ENCODE results near the gene MDK. TPM values are rescaled to one million over a fixed set of nuclear protein-coding genes. Genes with fewer than 3 reads are reported as not detected.

MDK gene
- total and polyA plus RNA-seq, 8 donors = 5.5 to 151 (median 25.8) TPM

DNA sequence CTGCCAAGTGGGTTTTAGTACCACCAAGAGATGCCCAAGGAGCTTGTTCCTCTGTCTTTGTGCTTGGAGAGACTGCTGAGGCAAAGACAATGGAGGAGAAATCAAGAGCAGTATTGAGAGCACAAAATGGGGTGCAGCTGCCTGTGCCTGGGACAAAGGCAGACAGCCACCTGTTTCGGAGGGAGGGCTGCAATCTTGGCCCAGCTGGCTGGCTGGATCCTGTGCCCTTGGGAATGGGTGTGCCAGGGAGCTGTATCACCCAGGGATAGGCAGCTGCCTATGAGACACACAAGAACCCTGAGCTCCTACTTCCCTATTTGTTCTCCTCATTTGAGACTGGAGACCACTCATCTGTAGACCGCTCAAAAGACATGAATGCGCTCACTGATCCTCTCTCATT is 33.4 kb downstream of the MDK start:
- intact Hi-C loops (cut with DNase I; ENCODE audit: low total_unique reads) = no loop called here
- Histone ChIP-seq H3K9me3 (no peaks in the 10 kb centered on the region), H3K27me3 (no peaks in the 10 kb centered on the region), H3K4me3 (no peak overlapping the region), H3K27ac (no peak overlapping the region), H3K36me3 (peaks cover 30 to 82% (median 79%) of the 10 kb centered on the region in 4 donors), H3K4me1 (no peaks in the 10 kb centered on the region)
- WGBS, 5 donors = 54 to 64% (median 58%) methylated on average over 3 of the region's 3 CpGs
- no peak for DNase-seq
- TF ChIP-seq POLR2A (IDR thresholded peaks at IDR 0.05) = no peak
- TF ChIP-seq, protein P1, sequence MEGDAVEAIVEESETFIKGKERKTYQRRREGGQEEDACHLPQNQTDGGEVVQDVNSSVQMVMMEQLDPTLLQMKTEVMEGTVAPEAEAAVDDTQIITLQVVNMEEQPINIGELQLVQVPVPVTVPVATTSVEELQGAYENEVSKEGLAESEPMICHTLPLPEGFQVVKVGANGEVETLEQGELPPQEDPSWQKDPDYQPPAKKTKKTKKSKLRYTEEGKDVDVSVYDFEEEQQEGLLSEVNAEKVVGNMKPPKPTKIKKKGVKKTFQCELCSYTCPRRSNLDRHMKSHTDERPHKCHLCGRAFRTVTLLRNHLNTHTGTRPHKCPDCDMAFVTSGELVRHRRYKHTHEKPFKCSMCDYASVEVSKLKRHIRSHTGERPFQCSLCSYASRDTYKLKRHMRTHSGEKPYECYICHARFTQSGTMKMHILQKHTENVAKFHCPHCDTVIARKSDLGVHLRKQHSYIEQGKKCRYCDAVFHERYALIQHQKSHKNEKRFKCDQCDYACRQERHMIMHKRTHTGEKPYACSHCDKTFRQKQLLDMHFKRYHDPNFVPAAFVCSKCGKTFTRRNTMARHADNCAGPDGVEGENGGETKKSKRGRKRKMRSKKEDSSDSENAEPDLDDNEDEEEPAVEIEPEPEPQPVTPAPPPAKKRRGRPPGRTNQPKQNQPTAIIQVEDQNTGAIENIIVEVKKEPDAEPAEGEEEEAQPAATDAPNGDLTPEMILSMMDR (IDR thresholded peaks at IDR 0.05) = no peak
- no peak for TF ChIP-seq POLR2AphosphoS5 (IDR thresholded peaks at IDR 0.05)
- no peak for TF ChIP-seq EP300 (IDR thresholded peaks at IDR 0.05)

DNA sequence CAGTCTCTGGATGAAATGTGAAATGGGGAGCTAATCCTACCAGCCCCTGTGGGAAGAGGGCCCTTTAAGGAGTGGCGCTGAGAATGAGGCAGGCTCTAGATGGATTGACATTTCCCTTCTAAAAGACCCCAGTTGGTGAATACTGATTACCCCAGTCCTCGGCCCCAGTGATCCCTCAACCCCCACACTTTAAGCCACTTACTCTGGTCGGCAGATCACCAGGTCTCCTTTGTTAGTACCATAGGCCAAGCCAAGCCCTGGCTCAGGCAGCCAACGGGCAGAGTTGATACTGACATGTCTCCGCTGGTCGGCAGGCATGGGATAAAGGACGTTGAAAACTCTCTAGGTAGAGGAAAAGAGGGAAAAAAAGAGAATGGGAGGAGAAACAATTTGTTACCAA is 36.2 kb downstream of the MDK start:
- TF ChIP-seq POLR2A (IDR thresholded peaks at IDR 0.05) (no peak), POLR2AphosphoS5 (IDR thresholded peaks at IDR 0.05) (no peak), EP300 (IDR thresholded peaks at IDR 0.05) (no peak)
- TF ChIP-seq, protein P1 (IDR thresholded peaks at IDR 0.05) = no peak
- peaks cover 0 to 7% (median 0%) of the 10 kb centered on the region in 4 donors for H3K4me1 ChIP-seq
- intact Hi-C loops (cut with DNase I; ENCODE audit: low total_unique reads) = no loop called here
- peaks cover 27 to 82% (median 79%) of the 10 kb centered on the region in 4 donors for H3K36me3 ChIP-seq
- no peak for DNase-seq
- H3K27me3 ChIP-seq = no peaks in the 10 kb centered on the region
- no peaks in the 10 kb centered on the region for H3K9me3 ChIP-seq
- no peak overlapping the region for H3K27ac ChIP-seq
- 86 to 91% (median 89%) methylated on average over 7 of the region's 7 CpGs for WGBS, 5 donors
- no peak overlapping the region for H3K4me3 ChIP-seq

DNA sequence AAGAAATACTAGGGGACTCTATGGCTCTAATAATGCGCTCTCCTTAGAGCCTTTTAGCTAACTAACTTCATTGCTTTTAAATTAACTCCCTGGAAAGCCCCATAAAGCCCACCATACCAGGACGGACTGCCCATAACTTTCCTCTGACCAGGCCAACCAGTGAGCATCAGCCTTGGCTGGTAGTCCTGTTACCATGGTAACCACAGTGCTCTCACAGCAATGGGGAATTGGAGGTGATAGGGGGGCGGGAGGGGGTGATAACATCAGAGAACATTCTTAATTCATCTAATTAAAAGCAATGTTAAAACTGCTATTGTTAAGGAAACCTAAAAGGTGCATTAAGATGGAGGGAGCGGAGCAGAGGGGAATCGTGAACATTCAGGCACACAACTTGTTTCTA is 37.3 kb downstream of the MDK start:
- Histone ChIP-seq H3K4me3 (no peak overlapping the region), H3K9me3 (no peaks in the 10 kb centered on the region), H3K27ac (no peak overlapping the region), H3K4me1 (peaks cover 0 to 7% (median 0%) of the 10 kb centered on the region in 4 donors), H3K27me3 (no peaks in the 10 kb centered on the region), H3K36me3 (peaks cover 27 to 75% (median 70%) of the 10 kb centered on the region in 4 donors)
- intact Hi-C loops (cut with DNase I; ENCODE audit: low total_unique reads) = no loop called here
- no peak for DNase-seq
- TF ChIP-seq POLR2A (IDR thresholded peaks at IDR 0.05) (no peak), EP300 (IDR thresholded peaks at IDR 0.05) (no peak), POLR2AphosphoS5 (IDR thresholded peaks at IDR 0.05) (no peak)
- TF ChIP-seq, protein P1 (IDR thresholded peaks at IDR 0.05) = no peak
- WGBS, 5 donors = 92 to 97% (median 95%) methylated on average over 5 of the region's 5 CpGs

DNA sequence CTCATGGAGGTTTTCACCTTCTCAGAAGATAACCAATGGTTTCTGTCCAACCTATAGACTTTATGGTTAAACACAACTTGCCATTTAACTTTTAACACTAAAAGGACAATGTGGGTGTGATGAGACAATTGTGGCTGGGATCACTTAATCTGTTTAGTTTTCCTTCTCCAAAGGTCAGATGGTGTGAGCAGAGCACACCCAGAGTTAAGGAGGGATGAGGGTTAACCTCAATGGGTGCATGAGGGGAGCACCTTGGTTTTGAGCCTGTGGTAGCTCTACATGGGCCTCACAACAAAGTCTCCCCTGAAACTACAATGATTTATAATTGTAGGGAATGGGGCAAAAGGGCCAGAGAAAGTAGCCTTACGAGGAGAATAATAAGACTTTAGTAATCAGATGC is 39.0 kb downstream of the MDK start:
- H3K4me1 ChIP-seq = peaks cover 0 to 7% (median 0%) of the 10 kb centered on the region in 4 donors
- WGBS, 5 donors = 87 to 100% (median 97%) methylated on average over 1 of the region's 1 CpG
- DNase-seq = no peak
- intact Hi-C loops (cut with DNase I; ENCODE audit: low total_unique reads) = loop anchor here (10.0 kb wide), 1 partner anchor 1034 kb away; no protein-coding TSS in a partner anchor
- no peaks in the 10 kb centered on the region for H3K9me3 ChIP-seq
- no peak overlapping the region for H3K4me3 ChIP-seq
- no peak for TF ChIP-seq POLR2AphosphoS5 (IDR thresholded peaks at IDR 0.05)
- TF ChIP-seq, protein P1 (IDR thresholded peaks at IDR 0.05) = no peak
- no peak overlapping the region for H3K27ac ChIP-seq
- peaks cover 14 to 67% (median 61%) of the 10 kb centered on the region in 4 donors for H3K36me3 ChIP-seq
- no peaks in the 10 kb centered on the region for H3K27me3 ChIP-seq

Measured in stomach (tissue), 9 donors.